AG08395 (cell line): ENCODE results near the gene PICK1.
A peak's percentile ranks its signal among the peaks of the same experiment; 100 is the strongest.

Source experiments
- DNase-seq: peaks from one replicate; pipeline ENCODE4 v3.0.0; 2012; ENCODE audit warnings: mixed read lengths, low spot score

Gene PICK1

GRCh38 chr22:38087855-38088254 lies 30.7 kb downstream of the PICK1 start:
- DNase-seq, result no peak

- peak; percentile 31 for DNase-seq
Observed at GRCh38 chr22:38088629-38089473, 31.6 kb downstream of the PICK1 start.

- no peak for DNase-seq
Observed at GRCh38 chr22:38089474-38089851, 32.3 kb downstream of the PICK1 start.

- no peak for DNase-seq
Observed at GRCh38 chr22:38097058-38097457, 39.9 kb downstream of the PICK1 start.

- DNase-seq, result no peak
Observed at GRCh38 chr22:38097557-38098409, 40.6 kb downstream of the PICK1 start.

- DNase-seq, result peak; percentile 72
Observed at GRCh38 chr22:38098410-38099249, 41.4 kb downstream of the PICK1 start.

- no peak for DNase-seq
Observed at GRCh38 chr22:38103641-38104040, 46.4 kb downstream of the PICK1 start.

- no peak for DNase-seq
Observed at GRCh38 chr22:38104084-38104483, 46.9 kb downstream of the PICK1 start.

- no peak for DNase-seq
Observed at GRCh38 chr22:38106814-38107578, 49.8 kb downstream of the PICK1 start.

GRCh38 chr22:38107692-38108515 lies 50.7 kb downstream of the PICK1 start:
- peak; percentile 44 for DNase-seq

- no peak for DNase-seq
Observed at GRCh38 chr22:38108561-38109319, 51.5 kb downstream of the PICK1 start.

GRCh38 chr22:38109371-38110001 lies 52.3 kb downstream of the PICK1 start:
- no peak for DNase-seq

GRCh38 chr22:38110008-38110862 lies 53.0 kb downstream of the PICK1 start, which contains the start of gene BAIAP2L2:
Gene BAIAP2L2, minus strand, starts transcription at chr22:38110684. Its CDS starts 159 bp downstream, at chr22:38110525.
- no peak for DNase-seq

GRCh38 chr22:38110863-38111852 lies 54.0 kb downstream of the PICK1 start:
- no peak for DNase-seq

GRCh38 chr22:38111925-38112355 lies 54.7 kb downstream of the PICK1 start:
- no peak for DNase-seq

- no peak for DNase-seq
Observed at GRCh38 chr22:38112381-38112780, 55.2 kb downstream of the PICK1 start.
